H1 (cell line): ENCODE measurements around the gene STXBP2. TPM values are rescaled to one million over a fixed set of nuclear protein-coding genes. Genes with fewer than 3 reads are reported as not detected.

Experiments used
- ASH2L ChIP-seq: fragments of 200-600, 300-600 bp; sonication (generic); IDR thresholded peaks from one replicate; pipeline ENCODE4 v1.7.1; 2017; ENCODE audit warnings: low read length
- ATF3 ChIP-seq: IDR thresholded peaks from 2 replicates; pipeline ENCODE4 v1.6.1; 2011; ENCODE audit warnings: low read depth, mild to moderate bottlenecking, low read length; ENCODE audit not compliant: insufficient read depth
- KDM4A ChIP-seq: IDR thresholded peaks from one replicate; pipeline ENCODE4 v1.7.1; 2012; ENCODE audit warnings: low read depth, mild to moderate bottlenecking, moderate library complexity, low read length, inconsistent platforms; ENCODE audit not compliant: severe bottlenecking
- polyA plus RNA-seq, 7 experiments: library from polyadenylated mRNA; depleted of rRNA in 3 of 7; stranded (reverse) in 5 of 7; unstranded in 2 of 7; fragments of >200 nt in 5 of 7; fragments of 200-250 nt in 2 of 7; gene quantifications; 1 replicate in 5 of 7; 2 replicates in 1 of 7; 4 replicates in 1 of 7; pipeline versions ENCODE4 v1.2.1 to v1.2.3, GENCODE V29; 2011 to 2013; ENCODE audit warnings: missing spikeins in 2 of 7, mixed read lengths in 2 of 7
- total RNA-seq: library from RNA; stranded (reverse); fragmentation: NEBNext Ultra II Directional; extraction: Animal tissue kit (Norgen Biotek cat#: 25700); gene quantifications from 2 replicates; pipeline ENCODE4 v1.2.1, GENCODE V29; 2021

Gene STXBP2
- total and polyA plus RNA-seq, 2 of the 8 experiments (the other 6 are each of a cell fraction or from before 2014, with no cell fraction given), result 52.9 to 53.8 TPM

DNA sequence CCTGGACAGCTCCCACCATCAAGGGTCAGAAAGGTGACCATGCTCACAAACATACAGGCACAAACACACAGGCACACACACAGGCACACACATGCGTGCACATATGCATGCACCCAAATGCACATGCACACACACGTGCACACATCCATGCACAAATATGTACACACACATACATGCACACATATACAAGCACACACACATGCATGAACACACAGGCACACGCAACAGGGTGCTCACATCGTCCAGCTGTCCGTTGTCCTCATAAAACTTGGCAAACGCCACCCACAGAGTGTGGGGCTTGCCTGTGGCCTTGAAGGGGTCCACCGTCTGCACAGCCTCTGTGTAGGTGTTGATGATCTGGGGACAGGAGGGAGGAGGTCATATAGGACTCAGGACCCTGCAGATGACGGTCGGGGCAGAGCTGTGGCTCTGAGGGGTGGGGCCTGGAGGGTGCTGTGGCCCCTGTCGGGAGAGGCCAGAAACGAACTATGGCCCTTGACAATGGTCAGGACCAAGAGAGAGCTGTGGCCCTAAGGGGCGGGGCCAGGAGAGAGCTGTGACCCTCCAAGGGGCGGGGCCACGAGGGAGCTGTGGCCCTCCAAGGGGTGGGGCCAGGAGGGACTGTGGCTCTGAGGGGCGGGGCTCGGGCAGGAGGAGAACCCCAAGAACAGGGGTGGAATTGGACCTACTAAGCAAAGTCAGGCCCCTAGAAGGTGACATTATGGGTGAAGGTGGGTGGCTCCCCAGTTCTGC lies 13.8 kb upstream of the STXBP2 start (continued):
- TF ChIP-seq ATF3, result no peak
- no peak for TF ChIP-seq KDM4A
- TF ChIP-seq ASH2L, result no peak
- TF ChIP-seq, all 59 proteins: peak for 0
